Liver (tissue), 9 donors: Measurements from ENCODE around the gene INO80C. TPM values are rescaled to one million over a fixed set of nuclear protein-coding genes. Genes with fewer than 3 reads are reported as not detected.

Experiments used
- DNase-seq: peaks from one replicate; pipeline ENCODE4 v3.0.0-alpha.2; 2017; ENCODE audit warnings: low spot score
- H3K27ac ChIP-seq, 2 donors: one replicate each; pipeline ENCODE4 v1.7.0; 2013; ENCODE audit warnings: inconsistent platforms in 2 of 2, low read length in 2 of 2, control low read depth in 1 of 2, low read depth in 1 of 2, mild to moderate bottlenecking in 1 of 2
- H3K27me3 ChIP-seq, 4 donors: one replicate each; pipeline versions ENCODE4 v1.6.1 to v1.7.0; 2013; ENCODE audit warnings: low read length in 3 of 4, inconsistent platforms in 1 of 4, mild to moderate bottlenecking in 1 of 4, moderate library complexity in 1 of 4; ENCODE audit not compliant: control insufficient read depth in 4 of 4, insufficient read depth in 4 of 4
- H3K36me3 ChIP-seq, 4 donors: one replicate each; pipeline versions ENCODE4 v1.6.1 to v1.7.0; 2013; ENCODE audit warnings: low read length in 3 of 4, mild to moderate bottlenecking in 3 of 4, low read depth in 1 of 4, moderate library complexity in 1 of 4; ENCODE audit not compliant: control insufficient read depth in 4 of 4, insufficient read depth in 3 of 4
- H3K4me1 ChIP-seq, 4 donors: one replicate each; pipeline versions ENCODE4 v1.6.1 to v1.7.0; 2013; ENCODE audit warnings: low read length in 3 of 4, mild to moderate bottlenecking in 3 of 4, moderate library complexity in 1 of 4; ENCODE audit not compliant: control insufficient read depth in 4 of 4, insufficient read depth in 4 of 4
- H3K4me3 ChIP-seq, 3 donors: one replicate each; pipeline versions ENCODE4 v1.6.1 to v1.7.0; 2013; ENCODE audit warnings: low read length in 3 of 3, control low read depth in 1 of 3, low read depth in 1 of 3, mild to moderate bottlenecking in 1 of 3
- H3K9ac ChIP-seq, 2 donors: one replicate each; pipeline ENCODE4 v1.7.0; 2013; ENCODE audit warnings: low read length in 2 of 2, mild to moderate bottlenecking in 2 of 2, moderate library complexity in 2 of 2, control low read depth in 1 of 2, low read depth in 1 of 2
- H3K9me3 ChIP-seq, 4 donors: one replicate each; pipeline versions ENCODE4 v1.6.1 to v1.7.0; 2013; ENCODE audit warnings: low read length in 3 of 4; ENCODE audit not compliant: control insufficient read depth in 4 of 4
- CTCF ChIP-seq: fragments of 150-350 bp; IDR thresholded peaks from 2 replicates; pipeline ENCODE4 v1.5.1; 2017; ENCODE audit warnings: improper control_type of control experiment, low read depth, low read length; ENCODE audit not compliant: missing input control
- EGR1 ChIP-seq, 2 donors: IDR thresholded peaks; 2 replicates each; pipeline ENCODE4 v1.6.1; 2016 to 2018; ENCODE audit warnings: antibody characterized with exemption in 2 of 2, low read depth in 2 of 2
- FOXA1 ChIP-seq: IDR thresholded peaks from 2 replicates; pipeline ENCODE4 v1.6.1; 2016; ENCODE audit warnings: antibody characterized with exemption
- FOXA2 ChIP-seq: IDR thresholded peaks from 2 replicates; pipeline ENCODE4 v1.6.1; 2016; ENCODE audit warnings: antibody characterized with exemption
- GABPA ChIP-seq, 2 donors: IDR thresholded peaks in 1 of 2; conservative IDR thresholded peaks in 1 of 2; 2 replicates each; pipeline ENCODE4 v1.6.1; 2016; ENCODE audit warnings: antibody characterized with exemption in 2 of 2, mild to moderate bottlenecking in 1 of 2, moderate library complexity in 1 of 2
- HNF4A ChIP-seq, 2 donors: conservative IDR thresholded peaks; 2 replicates each; pipeline ENCODE4 v1.6.1; 2016; ENCODE audit warnings: antibody characterized with exemption in 2 of 2, mild to moderate bottlenecking in 2 of 2
- HNF4G ChIP-seq: IDR thresholded peaks from 2 replicates; pipeline ENCODE4 v1.6.1; 2016; ENCODE audit warnings: antibody characterized with exemption
- JUND ChIP-seq, 2 donors: IDR thresholded peaks; 2 replicates each; pipeline ENCODE4 v1.6.1; 2016; ENCODE audit warnings: antibody characterized with exemption in 2 of 2
- MAX ChIP-seq: IDR thresholded peaks from 2 replicates; pipeline ENCODE4 v1.6.1; 2016; ENCODE audit warnings: antibody characterized with exemption
- NR2F2 ChIP-seq: IDR thresholded peaks from 2 replicates; pipeline ENCODE4 v1.6.1; 2016; ENCODE audit warnings: antibody characterized with exemption
- RAD21 ChIP-seq, 2 donors: IDR thresholded peaks; 2 replicates each; pipeline ENCODE4 v1.6.1; 2016; ENCODE audit warnings: antibody characterized with exemption in 2 of 2, mild to moderate bottlenecking in 2 of 2
- RXRA ChIP-seq, 2 donors: IDR thresholded peaks; 2 replicates each; pipeline ENCODE4 v1.6.1; 2017 to 2018; ENCODE audit warnings: antibody characterized with exemption in 2 of 2, mild to moderate bottlenecking in 1 of 2
- SP1 ChIP-seq: IDR thresholded peaks from 2 replicates; pipeline ENCODE4 v1.6.1; 2018; ENCODE audit warnings: antibody characterized with exemption, mild to moderate bottlenecking
- TAF1 ChIP-seq: conservative IDR thresholded peaks from 2 replicates; pipeline ENCODE4 v1.6.1; 2016; ENCODE audit warnings: antibody characterized with exemption, mild to moderate bottlenecking
- YY1 ChIP-seq: IDR thresholded peaks from 2 replicates; pipeline ENCODE4 v1.6.1; 2016; ENCODE audit warnings: antibody characterized with exemption, mild to moderate bottlenecking
- WGBS: extraction: QIAGEN DNeasy Blood & Tissue Kit; methylation state at CpG from one replicate; pipeline ENCODE4 v1.1.7; 2013; 5-methylcytosine and 5-hydroxymethylcytosine counted together
- polyA plus RNA-seq, 2 donors: library from polyadenylated mRNA; stranded (reverse) in 1 of 2; unstranded in 1 of 2; fragments of 200-250 nt in 1 of 2; fragments of >200 nt in 1 of 2; fragmentation: Nextera tagmentation in 1 of 2; extraction: Ambion mirVana in 1 of 2; gene quantifications; one replicate each; pipeline versions ENCODE4 v1.2.1 to v1.2.3, GENCODE V29; 2013 to 2015
- total RNA-seq, 2 donors: library from RNA; depleted of rRNA; stranded (reverse); fragments of >200 nt; gene quantifications; one replicate each; pipeline ENCODE4 v1.2.3, GENCODE V29; 2014
- TF ChIP-seq, protein P1 (sequence below): IDR thresholded peaks from 2 replicates; pipeline ENCODE4 v1.6.1; 2016; ENCODE audit warnings: antibody characterized with exemption, mild to moderate bottlenecking
- TF ChIP-seq, protein P2 (sequence below): IDR thresholded peaks from 2 replicates; pipeline ENCODE4 v1.6.1; 2016; ENCODE audit warnings: antibody characterized with exemption
- donor health status: healthy.
- donor health status: healthy.
- donor health status: healthy.
- donor health status: healthy.
- donor health status: healthy.

Gene INO80C
- total and polyA plus RNA-seq, 4 donors: 4.6 to 13.4 (median 10.5) TPM

GRCh38 chr18:35432565-35433001 lies 65.2 kb downstream of the INO80C start:
- Histone ChIP-seq H3K36me3 (no peaks in the 10 kb centered on the region), H3K4me3 (no peak overlapping the region), H3K9ac (no peak overlapping the region), H3K27ac (no peak overlapping the region), H3K9me3 (no peaks in the 10 kb centered on the region), H3K27me3 (no peaks in the 10 kb centered on the region), H3K4me1 (no peaks in the 10 kb centered on the region)
- 60% methylated on average over 1 of the region's 1 CpG for WGBS
- TF ChIP-seq JUND (IDR thresholded peaks at IDR 0.05): no peak
- no peak for TF ChIP-seq NR2F2
- TF ChIP-seq, protein P1, sequence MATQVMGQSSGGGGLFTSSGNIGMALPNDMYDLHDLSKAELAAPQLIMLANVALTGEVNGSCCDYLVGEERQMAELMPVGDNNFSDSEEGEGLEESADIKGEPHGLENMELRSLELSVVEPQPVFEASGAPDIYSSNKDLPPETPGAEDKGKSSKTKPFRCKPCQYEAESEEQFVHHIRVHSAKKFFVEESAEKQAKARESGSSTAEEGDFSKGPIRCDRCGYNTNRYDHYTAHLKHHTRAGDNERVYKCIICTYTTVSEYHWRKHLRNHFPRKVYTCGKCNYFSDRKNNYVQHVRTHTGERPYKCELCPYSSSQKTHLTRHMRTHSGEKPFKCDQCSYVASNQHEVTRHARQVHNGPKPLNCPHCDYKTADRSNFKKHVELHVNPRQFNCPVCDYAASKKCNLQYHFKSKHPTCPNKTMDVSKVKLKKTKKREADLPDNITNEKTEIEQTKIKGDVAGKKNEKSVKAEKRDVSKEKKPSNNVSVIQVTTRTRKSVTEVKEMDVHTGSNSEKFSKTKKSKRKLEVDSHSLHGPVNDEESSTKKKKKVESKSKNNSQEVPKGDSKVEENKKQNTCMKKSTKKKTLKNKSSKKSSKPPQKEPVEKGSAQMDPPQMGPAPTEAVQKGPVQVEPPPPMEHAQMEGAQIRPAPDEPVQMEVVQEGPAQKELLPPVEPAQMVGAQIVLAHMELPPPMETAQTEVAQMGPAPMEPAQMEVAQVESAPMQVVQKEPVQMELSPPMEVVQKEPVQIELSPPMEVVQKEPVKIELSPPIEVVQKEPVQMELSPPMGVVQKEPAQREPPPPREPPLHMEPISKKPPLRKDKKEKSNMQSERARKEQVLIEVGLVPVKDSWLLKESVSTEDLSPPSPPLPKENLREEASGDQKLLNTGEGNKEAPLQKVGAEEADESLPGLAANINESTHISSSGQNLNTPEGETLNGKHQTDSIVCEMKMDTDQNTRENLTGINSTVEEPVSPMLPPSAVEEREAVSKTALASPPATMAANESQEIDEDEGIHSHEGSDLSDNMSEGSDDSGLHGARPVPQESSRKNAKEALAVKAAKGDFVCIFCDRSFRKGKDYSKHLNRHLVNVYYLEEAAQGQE: no peak
- no peak for TF ChIP-seq RAD21 (IDR thresholded peaks at IDR 0.05)
- TF ChIP-seq HNF4G: no peak
- TF ChIP-seq RXRA (IDR thresholded peaks at IDR 0.05): no peak
- TF ChIP-seq, protein P2, sequence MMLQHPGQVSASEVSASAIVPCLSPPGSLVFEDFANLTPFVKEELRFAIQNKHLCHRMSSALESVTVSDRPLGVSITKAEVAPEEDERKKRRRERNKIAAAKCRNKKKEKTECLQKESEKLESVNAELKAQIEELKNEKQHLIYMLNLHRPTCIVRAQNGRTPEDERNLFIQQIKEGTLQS: no peak
- TF ChIP-seq MAX: no peak
- no peak for DNase-seq

DNA sequence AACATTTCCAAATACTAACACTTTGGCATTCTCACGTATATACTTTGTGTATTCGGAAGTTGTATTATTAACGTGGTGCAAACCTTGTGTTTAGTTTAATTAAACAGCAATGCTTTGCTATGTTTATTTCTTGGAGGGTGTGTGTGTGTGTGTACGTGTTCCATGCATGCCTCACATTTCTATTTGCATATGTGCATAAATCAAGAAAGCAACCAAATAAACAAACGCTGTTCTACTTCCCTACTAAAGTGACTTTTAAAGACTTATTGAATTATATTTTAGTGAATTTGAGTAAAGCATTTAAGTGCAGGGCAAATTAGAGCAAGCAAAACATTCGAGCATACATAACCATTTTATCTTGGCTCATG lies 66.4 kb downstream of the INO80C start:
- no peaks in the 10 kb centered on the region for H3K36me3 ChIP-seq
- TF ChIP-seq EGR1 (IDR thresholded peaks at IDR 0.05; ENCODE audit: low read depth in 2 of 2) (no peak), SP1 (no peak), CTCF (no peak), FOXA2 (no peak), JUND (IDR thresholded peaks at IDR 0.05) (no peak), MAX (no peak), NR2F2 (no peak), HNF4A (conservative IDR thresholded peaks at IDR 0.05) (no peak), GABPA (IDR thresholded peaks at IDR 0.05 in 1 of 2, conservative IDR thresholded peaks at IDR 0.05 in 1 of 2) (no peak), RAD21 (IDR thresholded peaks at IDR 0.05) (no peak), TAF1 (no peak), YY1 (no peak), HNF4G (no peak), FOXA1 (no peak), RXRA (IDR thresholded peaks at IDR 0.05) (no peak)
- TF ChIP-seq, protein P2: no peak
- TF ChIP-seq, protein P1: no peak
- no peaks in the 10 kb centered on the region for H3K9me3 ChIP-seq
- no peak overlapping the region for H3K9ac ChIP-seq
- no peak overlapping the region for H3K27ac ChIP-seq
- no peak for DNase-seq
- 79% methylated on average over 6 of the region's 6 CpGs for WGBS
- no peaks in the 10 kb centered on the region for H3K27me3 ChIP-seq
- H3K4me1 ChIP-seq: no peaks in the 10 kb centered on the region
- H3K4me3 ChIP-seq: no peak overlapping the region
